ENCODE results near the gene LMO1. TPM values are rescaled to one million over a fixed set of nuclear protein-coding genes. Genes with fewer than 3 reads are reported as not detected.
A peak's percentile ranks its signal among the peaks of the same experiment; 100 is the strongest.

LMO1 gene
- polyA plus RNA-seq, 1 of the 3 experiments (the other 2 are of a cell fraction) = 0.12 TPM

GRCh38 chr11:8309862-8310261, 46.2 kb upstream of the LMO1 start:
- no peak for TF ChIP-seq FOSL2 (IDR thresholded peaks at IDR 0.05; ENCODE audit: borderline replicate concordance, low read depth)
- peak; percentile 74 for TF ChIP-seq RAD21 (IDR thresholded peaks at IDR 0.05; ENCODE audit: low read length)
- TF ChIP-seq MXI1 (IDR thresholded peaks at IDR 0.05; ENCODE audit: low read depth, low read length) = no peak
- TF ChIP-seq MEF2A (IDR thresholded peaks at IDR 0.05; ENCODE audit: borderline replicate concordance, low read depth) = no peak
- TF ChIP-seq IRF3 (IDR thresholded peaks at IDR 0.05; ENCODE audit: low read depth, low read length) = no peak
- TF ChIP-seq NFIC (IDR thresholded peaks at IDR 0.05; ENCODE audit: borderline replicate concordance) = no peak
- peak; percentile 47; the same call in 1 of the 2 replicates for TF ChIP-seq SMC3 (IDR thresholded peaks at IDR 0.05; ENCODE audit: low read depth, low read length)
- no peak for TF ChIP-seq EP300 (IDR thresholded peaks at IDR 0.05; ENCODE audit: borderline replicate concordance in 1 of 2, low read depth in 1 of 2, low read length in 1 of 2)
- TF ChIP-seq SIN3A (IDR thresholded peaks at IDR 0.05; ENCODE audit: borderline replicate concordance, low read depth, low read length) = no peak
- TF ChIP-seq NRF1 (IDR thresholded peaks at IDR 0.05; ENCODE audit: low read depth, low read length) = no peak
- TF ChIP-seq YY1 (IDR thresholded peaks at IDR 0.05; ENCODE audit: low read depth) = no peak
- no peak for TF ChIP-seq PBX3 (IDR thresholded peaks at IDR 0.05)
- TF ChIP-seq ELF1 (IDR thresholded peaks at IDR 0.05) = no peak
- H3K9ac ChIP-seq = no peak overlapping the region
- H4K20me1 ChIP-seq (ENCODE audit: insufficient read depth) = no peaks in the 10 kb centered on the region
- no peak overlapping the region for H2AFZ ChIP-seq (ENCODE audit: low read depth)
- no peak overlapping the region for H3K4me2 ChIP-seq
- ChIA-PET CTCF (interaction anchor here (0.7 to 2.0 kb wide), 12 partner anchors 10 to 247 kb away, joined by 3 to 11 read pairs (median 4); partner anchors contain the start of gene LMO1), POLR2A (no interaction called here)
- no peak overlapping the region for H3K27ac ChIP-seq (ENCODE audit: low read depth in 2 of 2, low read length in 1 of 2)
- WGBS (ENCODE audit: low lambda C conversion rate) = 44% methylated on average over 3 of the region's 3 CpGs
- H3K79me2 ChIP-seq (ENCODE audit: insufficient read depth) = no peaks in the 10 kb centered on the region
- no peaks in the 10 kb centered on the region for H3K27me3 ChIP-seq (ENCODE audit: insufficient read depth)
- DNase-seq = peak; percentile 47
- H3K4me3 ChIP-seq (ENCODE audit: low read depth in 2 of 2, low read length in 1 of 2) = no peak overlapping the region
- H3K4me1 ChIP-seq (ENCODE audit: control insufficient read depth in 1 of 2, insufficient read depth in 2 of 2, low read depth in 1 of 2, low read length in 1 of 2) = peaks cover 0 to 2% of the 10 kb centered on the region in 2 experiments; a peak in 1 of 4 replicates
- no peaks in the 10 kb centered on the region for H3K36me3 ChIP-seq (replicated peaks in 1 of 2; ENCODE audit: control insufficient read depth in 1 of 2, insufficient read depth in 2 of 2, low read length in 1 of 2)
- no peaks in the 10 kb centered on the region for H3F3A ChIP-seq (replicated peaks; ENCODE audit: insufficient read depth)
- no peaks in the 10 kb centered on the region for H3K9me2 ChIP-seq
- H3K9me3 ChIP-seq = peaks cover 2% of the 10 kb centered on the region; the same call in 1 of the 2 replicates

GRCh38 chr11:8309311-8309710, 45.6 kb upstream of the LMO1 start:
- Histone ChIP-seq H3K9me3 (peaks cover 5% of the 10 kb centered on the region), H3K27ac (ENCODE audit: low read depth in 2 of 2, low read length in 1 of 2) (no peak overlapping the region), H3K27me3 (ENCODE audit: insufficient read depth) (no peaks in the 10 kb centered on the region), H3K9ac (no peak overlapping the region), H3K4me1 (ENCODE audit: control insufficient read depth in 1 of 2, insufficient read depth in 2 of 2, low read depth in 1 of 2, low read length in 1 of 2) (no peaks in the 10 kb centered on the region; a peak in 1 of 4 replicates), H2AFZ (ENCODE audit: low read depth) (no peak overlapping the region), H3K36me3 (replicated peaks in 1 of 2; ENCODE audit: control insufficient read depth in 1 of 2, insufficient read depth in 2 of 2, low read length in 1 of 2) (no peaks in the 10 kb centered on the region), H3K4me2 (no peak overlapping the region), H4K20me1 (ENCODE audit: insufficient read depth) (no peaks in the 10 kb centered on the region), H3K79me2 (ENCODE audit: insufficient read depth) (no peaks in the 10 kb centered on the region), H3K9me2 (no peaks in the 10 kb centered on the region), H3F3A (replicated peaks; ENCODE audit: insufficient read depth) (no peaks in the 10 kb centered on the region), H3K4me3 (ENCODE audit: low read depth in 2 of 2, low read length in 1 of 2) (no peak overlapping the region)
- CTCF ChIA-PET = interaction anchor here (1.7 to 1.8 kb wide), 2 partner anchors 29 to 46 kb away, joined by 5 to 6 read pairs; partner anchors contain the start of gene LMO1
- no peak for DNase-seq
- TF ChIP-seq ELF1 (IDR thresholded peaks at IDR 0.05) (no peak), POLR2AphosphoS5 (IDR thresholded peaks at IDR 0.05; ENCODE audit: low read depth, low read length) (no peak), PBX3 (IDR thresholded peaks at IDR 0.05) (no peak), RFX5 (IDR thresholded peaks at IDR 0.05; ENCODE audit: low read length) (no peak), FOSL2 (IDR thresholded peaks at IDR 0.05; ENCODE audit: borderline replicate concordance, low read depth) (no peak), RXRA (IDR thresholded peaks at IDR 0.05; ENCODE audit: borderline replicate concordance, low read depth) (no peak), USF1 (IDR thresholded peaks at IDR 0.05; ENCODE audit: borderline replicate concordance, low read depth) (no peak), FOXM1 (IDR thresholded peaks at IDR 0.05; ENCODE audit: low read depth) (no peak)
- POLR2A ChIA-PET = no interaction called here
- WGBS (ENCODE audit: low lambda C conversion rate) = 50% methylated on average over 9 of the region's 9 CpGs
